HFF-Myc (cell line): Measurements from ENCODE around the gene KHDRBS1.
"Not testable (repeated sequence)": the region's sequence is repeated elsewhere in the genome, so short reads cannot be mapped to it uniquely, and the experiment has no call there.

Experiments used
- DNase-seq: peaks from one replicate; pipeline ENCODE4 v3.0.0-alpha.2; 2011; ENCODE audit warnings: low read depth; ENCODE audit errors: extremely low read depth
- H3K4me3 ChIP-seq: replicated peaks from 2 replicates; pipeline ENCODE4 v1.5.1; 2011; ENCODE audit warnings: low read depth, mild to moderate bottlenecking, control low read depth, low read length
- TF ChIP-seq, protein P1 (sequence below): IDR thresholded peaks from 2 replicates; pipeline ENCODE4 v1.5.1; 2012; ENCODE audit warnings: mild to moderate bottlenecking, low read depth, low read length, control low read depth; ENCODE audit errors: missing control alignments

The KHDRBS1 gene

DNA sequence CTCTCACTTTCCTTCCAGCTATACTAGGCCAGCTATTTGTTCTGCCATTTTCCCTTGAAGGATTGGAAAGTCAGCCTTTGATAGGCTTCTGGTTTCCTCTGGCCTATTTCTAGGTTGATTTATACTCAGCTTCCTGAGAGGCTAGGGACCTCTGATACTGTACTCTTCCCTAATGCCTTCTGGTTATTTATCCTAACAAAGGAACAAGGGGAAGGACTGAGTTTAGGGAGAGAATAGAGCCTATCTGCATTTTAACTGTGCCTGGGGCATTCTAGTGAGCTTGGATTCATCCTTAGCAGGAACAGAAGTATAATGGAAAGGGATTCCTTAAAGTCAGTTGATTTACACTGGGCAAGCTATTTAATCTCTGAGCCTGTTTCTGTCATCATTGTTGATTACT is 47.2 kb downstream of the KHDRBS1 start:
- TF ChIP-seq, protein P1, sequence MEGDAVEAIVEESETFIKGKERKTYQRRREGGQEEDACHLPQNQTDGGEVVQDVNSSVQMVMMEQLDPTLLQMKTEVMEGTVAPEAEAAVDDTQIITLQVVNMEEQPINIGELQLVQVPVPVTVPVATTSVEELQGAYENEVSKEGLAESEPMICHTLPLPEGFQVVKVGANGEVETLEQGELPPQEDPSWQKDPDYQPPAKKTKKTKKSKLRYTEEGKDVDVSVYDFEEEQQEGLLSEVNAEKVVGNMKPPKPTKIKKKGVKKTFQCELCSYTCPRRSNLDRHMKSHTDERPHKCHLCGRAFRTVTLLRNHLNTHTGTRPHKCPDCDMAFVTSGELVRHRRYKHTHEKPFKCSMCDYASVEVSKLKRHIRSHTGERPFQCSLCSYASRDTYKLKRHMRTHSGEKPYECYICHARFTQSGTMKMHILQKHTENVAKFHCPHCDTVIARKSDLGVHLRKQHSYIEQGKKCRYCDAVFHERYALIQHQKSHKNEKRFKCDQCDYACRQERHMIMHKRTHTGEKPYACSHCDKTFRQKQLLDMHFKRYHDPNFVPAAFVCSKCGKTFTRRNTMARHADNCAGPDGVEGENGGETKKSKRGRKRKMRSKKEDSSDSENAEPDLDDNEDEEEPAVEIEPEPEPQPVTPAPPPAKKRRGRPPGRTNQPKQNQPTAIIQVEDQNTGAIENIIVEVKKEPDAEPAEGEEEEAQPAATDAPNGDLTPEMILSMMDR = no peak
- no peak overlapping the region for H3K4me3 ChIP-seq
- no peak for DNase-seq

DNA sequence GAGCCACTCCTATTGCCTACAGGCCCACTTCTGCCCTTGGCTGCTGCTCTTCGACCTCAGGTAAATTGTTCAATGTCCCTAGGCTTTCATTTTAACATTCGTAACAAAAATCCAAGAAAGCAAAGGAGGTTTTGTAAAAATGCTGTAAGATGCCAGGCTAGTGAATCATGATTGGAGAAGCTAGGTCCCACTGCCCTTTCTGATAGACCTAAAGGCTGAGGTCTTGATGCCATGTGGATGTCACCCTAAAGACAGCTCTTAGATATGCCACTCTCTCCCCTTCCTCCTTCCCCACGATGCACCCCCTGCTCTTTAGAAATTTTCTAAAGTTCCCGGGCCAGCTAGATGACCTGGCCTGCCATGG is 49.2 kb downstream of the KHDRBS1 start:
- H3K4me3 ChIP-seq = no peak overlapping the region
- no peak for DNase-seq
- TF ChIP-seq, protein P1 = no peak

DNA sequence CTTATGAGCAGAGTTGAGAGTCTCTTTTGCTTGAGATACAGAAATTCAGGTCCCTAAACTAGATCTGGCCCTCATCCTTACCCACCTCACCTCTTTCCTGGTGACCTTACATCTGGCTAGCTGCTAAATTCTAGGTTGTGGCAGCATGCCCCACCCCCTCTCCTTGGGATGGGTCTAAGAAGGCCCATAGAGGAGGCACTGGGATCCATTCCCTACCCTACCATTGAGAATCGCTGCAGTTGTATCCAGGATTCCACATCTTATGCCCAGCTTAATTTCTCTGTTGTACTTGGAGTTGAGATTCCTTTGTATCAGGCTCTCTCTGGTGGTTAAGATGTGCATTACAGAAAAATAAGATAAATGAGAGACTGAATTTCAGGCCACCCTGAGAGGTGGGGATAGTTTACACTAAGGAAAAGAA is 49.6 kb downstream of the KHDRBS1 start:
- DNase-seq = peak; percentile 52
- H3K4me3 ChIP-seq = no peak overlapping the region
- TF ChIP-seq, protein P1 = peak; percentile 41

DNA sequence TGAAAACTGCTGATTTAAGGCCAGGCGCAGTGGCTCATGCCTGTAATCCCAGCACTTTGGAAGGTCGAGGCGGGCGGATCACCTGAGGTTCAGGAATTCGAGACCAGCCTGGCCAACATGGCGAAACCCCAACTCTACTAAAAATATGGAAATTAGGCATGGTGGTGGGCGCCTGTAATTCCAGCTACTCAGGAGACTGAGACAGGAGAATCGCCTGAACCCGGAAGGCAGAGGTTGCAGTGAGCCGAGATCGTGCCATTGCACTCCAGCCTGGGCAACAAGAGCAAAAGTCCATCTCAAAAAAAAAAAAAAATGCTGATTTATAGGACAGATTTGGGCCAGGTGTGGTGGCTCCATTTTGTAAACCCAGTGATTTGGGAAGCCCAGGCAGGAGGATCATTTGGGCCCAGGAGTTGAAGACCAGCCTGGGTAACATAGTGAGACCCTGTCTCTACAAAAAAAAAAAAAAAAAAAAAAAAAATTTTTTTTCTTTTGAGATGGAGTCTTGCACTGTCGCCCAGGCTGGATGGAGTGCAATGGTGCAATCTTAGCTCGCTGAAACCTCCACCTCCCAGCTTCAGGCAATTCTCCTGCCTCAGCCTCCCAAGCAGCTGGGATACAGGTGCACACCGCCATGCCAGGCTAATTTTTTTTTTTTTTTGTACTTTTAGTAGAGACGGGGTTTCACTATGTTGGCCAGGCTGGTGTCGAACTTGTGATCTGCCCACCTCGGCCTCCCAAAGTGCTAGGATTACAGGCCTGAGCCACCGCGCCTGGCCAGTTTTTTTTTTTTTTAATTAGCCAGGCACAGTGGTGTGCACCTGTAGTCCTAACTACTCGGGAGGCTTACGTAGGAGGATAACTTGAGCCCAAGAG is 52.2 kb downstream of the KHDRBS1 start:
- DNase-seq, H3K4me3 ChIP-seq: not testable (repeated sequence)

DNA sequence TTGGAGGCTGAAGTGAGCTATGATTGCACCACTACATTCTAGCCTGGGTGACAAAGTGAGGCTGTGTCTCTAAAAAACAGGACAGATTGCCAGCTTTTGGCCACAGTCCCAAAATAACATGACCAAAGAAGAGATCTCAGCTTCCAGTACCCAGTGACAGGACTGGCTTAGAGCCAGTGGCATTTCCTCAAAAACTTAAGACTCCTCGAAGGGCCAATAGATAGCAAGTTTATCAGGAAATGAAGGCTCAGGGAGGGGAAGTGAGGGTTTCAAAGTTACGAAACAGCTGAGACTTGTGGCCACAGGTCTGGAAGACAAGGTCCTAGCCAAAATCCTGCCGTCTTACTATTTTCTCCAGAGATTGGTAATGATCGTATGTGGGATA is 52.8 kb downstream of the KHDRBS1 start:
- peak; percentile 39 for DNase-seq
- TF ChIP-seq, protein P1 = no peak
- H3K4me3 ChIP-seq = no peak overlapping the region

DNA sequence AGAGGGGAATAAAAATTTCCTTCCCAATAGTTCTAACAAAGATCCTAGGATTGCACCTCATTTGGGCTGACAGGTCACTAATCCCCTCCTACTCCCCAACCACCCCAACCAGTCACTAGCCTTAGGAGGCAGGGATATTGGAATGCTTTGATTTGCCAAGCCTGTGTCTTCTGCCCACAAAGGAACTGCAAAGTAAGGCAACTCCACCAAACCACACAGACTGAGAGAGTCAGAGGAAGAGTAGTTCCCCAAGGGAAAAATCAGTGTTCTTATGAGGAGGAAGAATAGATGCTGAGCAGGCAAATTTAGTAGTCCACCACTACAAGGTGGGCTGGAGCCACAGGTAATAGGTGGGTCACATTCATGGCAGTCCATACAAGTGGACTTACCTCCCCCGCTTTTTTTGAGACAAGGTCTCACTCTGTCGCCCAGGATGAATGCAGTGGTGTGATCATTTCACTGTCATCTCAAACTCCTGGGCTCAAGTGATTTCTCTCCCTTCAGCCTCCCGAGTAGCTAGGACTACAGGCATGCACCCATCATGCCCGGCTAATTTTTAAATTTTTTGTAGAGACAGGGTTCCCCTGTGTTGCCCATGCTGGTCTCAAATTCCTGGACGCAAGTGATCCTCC is 55.4 kb downstream of the KHDRBS1 start:
- DNase-seq = no peak
- H3K4me3 ChIP-seq = no peak overlapping the region
- TF ChIP-seq, protein P1 = no peak

DNA sequence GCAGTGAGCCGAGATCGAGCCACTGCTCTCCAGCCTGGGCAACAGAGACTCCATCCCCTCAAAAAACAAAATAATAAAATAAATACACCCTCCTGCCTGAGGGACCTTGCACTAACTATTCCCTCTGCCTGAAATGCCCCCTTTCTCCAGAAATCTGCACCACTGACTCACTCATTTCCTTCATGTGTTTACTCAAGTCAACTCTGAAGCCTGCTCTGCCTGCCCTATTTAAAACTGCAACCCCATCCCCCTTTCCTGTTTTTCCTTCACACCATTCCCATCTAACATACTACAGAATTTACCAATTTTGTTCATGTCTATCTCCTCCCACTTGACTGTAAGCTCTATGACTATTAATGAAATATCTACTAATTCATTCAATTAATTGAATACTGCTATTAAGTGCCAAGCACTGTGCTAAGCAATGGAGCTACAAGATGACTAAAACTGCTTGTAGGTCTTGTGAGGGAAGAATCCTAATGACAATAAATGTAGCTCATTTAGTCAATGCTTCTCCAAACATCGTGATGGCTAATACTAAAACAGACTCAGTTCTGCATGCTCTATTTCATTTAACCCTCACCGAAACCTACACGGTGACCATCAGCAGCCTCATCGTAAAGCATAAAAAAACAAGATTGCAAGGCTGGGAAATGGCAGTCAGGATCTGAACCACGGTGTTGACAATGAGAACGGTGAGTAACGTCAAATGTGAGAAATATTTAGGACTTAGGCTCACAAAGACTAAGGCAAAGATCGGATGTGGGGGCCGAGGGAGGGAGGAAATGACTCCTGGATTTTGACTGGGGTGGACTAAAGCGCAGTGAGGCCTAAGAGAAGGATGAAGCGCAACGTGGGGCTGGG is 58.3 kb downstream of the KHDRBS1 start:
- TF ChIP-seq, protein P1 = no peak
- peak overlapping the region; percentile 61 for H3K4me3 ChIP-seq
- DNase-seq = no peak
